GM23338 (cell line): ENCODE results near the gene BPTF. TPM values are rescaled to one million over a fixed set of nuclear protein-coding genes. Genes with fewer than 3 reads are reported as not detected.
A peak's percentile ranks its signal among the peaks of the same experiment; 100 is the strongest.

Source experiments
- ATAC-seq: fragments of 200-7000 bp; cut with Tn5 transposase; 3 replicates; pipeline ENCODE4 v1.9.1; 2020
- DNase-seq: peaks from one replicate; pipeline ENCODE4 v3.0.0-alpha.2; 2015; ENCODE audit warnings: low spot score
- H2AFZ ChIP-seq: fragments of 200-600 bp; sonication (generic); 2 replicates; pipeline ENCODE4 v1.8.0; 2016; ENCODE audit warnings: antibody characterized with exemption, mild to moderate bottlenecking, moderate library complexity
- H3F3A ChIP-seq: fragments of 200-600 bp; sonication (generic); replicated peaks from 2 replicates; pipeline ENCODE4 v1.8.0; 2017; ENCODE audit warnings: antibody characterized with exemption, mixed run types, low read depth
- H3K27ac ChIP-seq: fragments of 200-600 bp; sonication (generic); 2 replicates; pipeline ENCODE4 v1.6.1; 2016; ENCODE audit warnings: low read depth
- H3K27me3 ChIP-seq: fragments of 200-600 bp; sonication (generic); 2 replicates; pipeline ENCODE4 v1.8.0; 2016; ENCODE audit warnings: mild to moderate bottlenecking, mixed run types, moderate library complexity; ENCODE audit not compliant: insufficient read depth
- H3K36me3 ChIP-seq: fragments of 200-600 bp; sonication (generic); 2 replicates; pipeline ENCODE4 v1.8.0; 2016; ENCODE audit warnings: mild to moderate bottlenecking; ENCODE audit not compliant: insufficient read depth
- H3K4me1 ChIP-seq: fragments of 200-600 bp; sonication (generic); 2 replicates; pipeline ENCODE4 v1.8.0; 2016; ENCODE audit warnings: mild to moderate bottlenecking, moderate library complexity; ENCODE audit not compliant: insufficient read depth
- H3K4me2 ChIP-seq: fragments of 200-600 bp; sonication (generic); 2 replicates; pipeline ENCODE4 v1.7.1; 2017; ENCODE audit warnings: mixed run types
- H3K4me3 ChIP-seq: fragments of 200-600 bp; sonication (generic); 2 replicates; pipeline ENCODE4 v1.6.1; 2016; ENCODE audit warnings: mixed run types
- H3K79me2 ChIP-seq: fragments of 200-600 bp; sonication (generic); replicated peaks from 2 replicates; pipeline ENCODE4 v1.8.0; 2017; ENCODE audit warnings: mild to moderate bottlenecking; ENCODE audit not compliant: insufficient read depth
- H3K9me2 ChIP-seq: fragments of 200-600 bp; sonication (generic); 2 replicates; pipeline ENCODE4 v1.8.0; 2017; ENCODE audit not compliant: insufficient read depth
- H4K20me1 ChIP-seq: fragments of 200-600 bp; sonication (generic); replicated peaks from 2 replicates; pipeline ENCODE4 v1.8.0; 2017; ENCODE audit warnings: mild to moderate bottlenecking; ENCODE audit not compliant: insufficient read depth
- H3K27ac Mint-ChIP-seq: 2 replicates; pipeline ENCODE4 v1.8.0; 2020; ENCODE audit warnings: inconsistent platforms, mild to moderate bottlenecking, moderate library complexity, mixed read lengths
- H3K27me3 Mint-ChIP-seq: 3 replicates; pipeline ENCODE4 v1.8.0; 2022; ENCODE audit warnings: low read depth, mild to moderate bottlenecking, moderate library complexity, mixed read lengths, inconsistent platforms; ENCODE audit not compliant: insufficient read depth, poor library complexity
- H3K36me3 Mint-ChIP-seq: 3 replicates; pipeline ENCODE4 v1.8.0; 2021; ENCODE audit warnings: low read depth, mild to moderate bottlenecking, inconsistent platforms, moderate library complexity, mixed read lengths
- H3K4me1 Mint-ChIP-seq: 3 replicates; pipeline ENCODE4 v1.8.0; 2020; ENCODE audit warnings: mild to moderate bottlenecking, inconsistent platforms, mixed read lengths
- H3K4me3 Mint-ChIP-seq: 3 replicates; pipeline ENCODE4 v1.8.0; 2021; ENCODE audit warnings: moderate library complexity, mild to moderate bottlenecking, inconsistent platforms, mixed read lengths
- H3K9me3 Mint-ChIP-seq: 3 replicates; pipeline ENCODE4 v1.8.0; 2020; ENCODE audit warnings: moderate library complexity, mild to moderate bottlenecking, inconsistent platforms, mixed read lengths
- CREB1 ChIP-seq: fragments of 250-450 bp; sonication (Bioruptor Pico); IDR thresholded peaks from 2 replicates; pipeline ENCODE4 v1.5.0; 2020; ENCODE audit warnings: low read depth, mild to moderate bottlenecking, moderate library complexity
- ZNF114 ChIP-seq: fragments of 250-450 bp; sonication (Bioruptor Pico); IDR thresholded peaks from 2 replicates; pipeline ENCODE4 v1.5.0; 2020; ENCODE audit warnings: mild to moderate bottlenecking, moderate library complexity
- polyA plus RNA-seq: library from polyadenylated mRNA; unstranded; fragments of >200 nt; fragmentation: Nextera tagmentation; extraction: Ambion mirVana; gene quantifications from 2 replicates; pipeline ENCODE4 v1.2.1, GENCODE V29; 2016
- total RNA-seq: library from RNA; depleted of rRNA; stranded (reverse); fragments of >200 nt; shearing (Covaris generic); gene quantifications from 2 replicates; pipeline ENCODE4 v1.2.3, GENCODE V29; 2014
- TF ChIP-seq, protein P1 (sequence below): fragments of 250-450 bp; sonication (Bioruptor Pico); IDR thresholded peaks from 2 replicates; pipeline ENCODE4 v1.5.0; 2020; ENCODE audit warnings: mild to moderate bottlenecking, moderate library complexity

Gene BPTF
- total and polyA plus RNA-seq, 2 experiments from 2014 or later: 161 to 179 TPM

DNA sequence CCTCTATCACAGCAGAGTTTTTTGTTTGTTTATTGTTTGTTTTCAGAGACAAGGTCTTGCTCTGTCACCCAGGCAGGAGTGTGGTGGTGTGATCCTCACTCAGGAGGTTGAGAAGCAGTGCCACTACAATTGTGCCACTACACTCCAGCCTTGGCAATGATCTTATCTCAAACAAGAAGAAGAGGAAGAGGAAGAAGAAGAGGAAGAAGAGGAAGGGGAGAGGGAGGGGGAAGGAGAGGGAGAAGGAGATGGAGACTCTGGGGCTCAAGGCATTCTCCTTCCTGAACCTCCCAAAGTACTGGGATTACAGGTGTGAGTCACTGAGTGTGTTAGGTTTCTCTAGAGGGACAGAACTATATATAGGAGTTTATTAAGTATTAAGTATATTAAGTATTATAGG lies 188.1 kb downstream of the BPTF start:
- no peaks in the 10 kb centered on the region for H3K79me2 ChIP-seq
- TF ChIP-seq, protein P1, sequence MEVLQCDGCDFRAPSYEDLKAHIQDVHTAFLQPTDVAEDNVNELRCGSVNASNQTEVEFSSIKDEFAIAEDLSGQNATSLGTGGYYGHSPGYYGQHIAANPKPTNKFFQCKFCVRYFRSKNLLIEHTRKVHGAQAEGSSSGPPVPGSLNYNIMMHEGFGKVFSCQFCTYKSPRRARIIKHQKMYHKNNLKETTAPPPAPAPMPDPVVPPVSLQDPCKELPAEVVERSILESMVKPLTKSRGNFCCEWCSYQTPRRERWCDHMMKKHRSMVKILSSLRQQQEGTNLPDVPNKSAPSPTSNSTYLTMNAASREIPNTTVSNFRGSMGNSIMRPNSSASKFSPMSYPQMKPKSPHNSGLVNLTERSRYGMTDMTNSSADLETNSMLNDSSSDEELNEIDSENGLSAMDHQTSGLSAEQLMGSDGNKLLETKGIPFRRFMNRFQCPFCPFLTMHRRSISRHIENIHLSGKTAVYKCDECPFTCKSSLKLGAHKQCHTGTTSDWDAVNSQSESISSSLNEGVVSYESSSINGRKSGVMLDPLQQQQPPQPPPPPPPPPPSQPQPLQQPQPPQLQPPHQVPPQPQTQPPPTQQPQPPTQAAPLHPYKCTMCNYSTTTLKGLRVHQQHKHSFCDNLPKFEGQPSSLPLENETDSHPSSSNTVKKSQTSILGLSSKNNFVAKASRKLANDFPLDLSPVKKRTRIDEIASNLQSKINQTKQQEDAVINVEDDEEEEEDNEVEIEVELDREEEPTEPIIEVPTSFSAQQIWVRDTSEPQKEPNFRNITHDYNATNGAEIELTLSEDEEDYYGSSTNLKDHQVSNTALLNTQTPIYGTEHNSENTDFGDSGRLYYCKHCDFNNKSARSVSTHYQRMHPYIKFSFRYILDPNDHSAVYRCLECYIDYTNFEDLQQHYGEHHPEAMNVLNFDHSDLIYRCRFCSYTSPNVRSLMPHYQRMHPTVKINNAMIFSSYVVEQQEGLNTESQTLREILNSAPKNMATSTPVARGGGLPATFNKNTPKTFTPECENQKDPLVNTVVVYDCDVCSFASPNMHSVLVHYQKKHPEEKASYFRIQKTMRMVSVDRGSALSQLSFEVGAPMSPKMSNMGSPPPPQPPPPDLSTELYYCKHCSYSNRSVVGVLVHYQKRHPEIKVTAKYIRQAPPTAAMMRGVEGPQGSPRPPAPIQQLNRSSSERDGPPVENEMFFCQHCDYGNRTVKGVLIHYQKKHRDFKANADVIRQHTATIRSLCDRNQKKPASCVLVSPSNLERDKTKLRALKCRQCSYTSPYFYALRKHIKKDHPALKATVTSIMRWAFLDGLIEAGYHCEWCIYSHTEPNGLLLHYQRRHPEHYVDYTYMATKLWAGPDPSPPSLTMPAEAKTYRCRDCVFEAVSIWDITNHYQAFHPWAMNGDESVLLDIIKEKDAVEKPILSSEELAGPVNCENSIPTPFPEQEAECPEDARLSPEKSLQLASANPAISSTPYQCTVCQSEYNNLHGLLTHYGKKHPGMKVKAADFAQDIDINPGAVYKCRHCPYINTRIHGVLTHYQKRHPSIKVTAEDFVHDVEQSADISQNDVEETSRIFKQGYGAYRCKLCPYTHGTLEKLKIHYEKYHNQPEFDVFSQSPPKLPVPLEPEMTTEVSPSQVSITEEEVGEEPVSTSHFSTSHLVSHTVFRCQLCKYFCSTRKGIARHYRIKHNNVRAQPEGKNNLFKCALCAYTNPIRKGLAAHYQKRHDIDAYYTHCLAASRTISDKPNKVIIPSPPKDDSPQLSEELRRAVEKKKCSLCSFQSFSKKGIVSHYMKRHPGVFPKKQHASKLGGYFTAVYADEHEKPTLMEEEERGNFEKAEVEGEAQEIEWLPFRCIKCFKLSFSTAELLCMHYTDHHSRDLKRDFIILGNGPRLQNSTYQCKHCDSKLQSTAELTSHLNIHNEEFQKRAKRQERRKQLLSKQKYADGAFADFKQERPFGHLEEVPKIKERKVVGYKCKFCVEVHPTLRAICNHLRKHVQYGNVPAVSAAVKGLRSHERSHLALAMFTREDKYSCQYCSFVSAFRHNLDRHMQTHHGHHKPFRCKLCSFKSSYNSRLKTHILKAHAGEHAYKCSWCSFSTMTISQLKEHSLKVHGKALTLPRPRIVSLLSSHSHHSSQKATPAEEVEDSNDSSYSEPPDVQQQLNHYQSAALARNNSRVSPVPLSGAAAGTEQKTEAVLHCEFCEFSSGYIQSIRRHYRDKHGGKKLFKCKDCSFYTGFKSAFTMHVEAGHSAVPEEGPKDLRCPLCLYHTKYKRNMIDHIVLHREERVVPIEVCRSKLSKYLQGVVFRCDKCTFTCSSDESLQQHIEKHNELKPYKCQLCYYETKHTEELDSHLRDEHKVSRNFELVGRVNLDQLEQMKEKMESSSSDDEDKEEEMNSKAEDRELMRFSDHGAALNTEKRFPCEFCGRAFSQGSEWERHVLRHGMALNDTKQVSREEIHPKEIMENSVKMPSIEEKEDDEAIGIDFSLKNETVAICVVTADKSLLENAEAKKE (CRISPR knock-in tag): no peak

DNA sequence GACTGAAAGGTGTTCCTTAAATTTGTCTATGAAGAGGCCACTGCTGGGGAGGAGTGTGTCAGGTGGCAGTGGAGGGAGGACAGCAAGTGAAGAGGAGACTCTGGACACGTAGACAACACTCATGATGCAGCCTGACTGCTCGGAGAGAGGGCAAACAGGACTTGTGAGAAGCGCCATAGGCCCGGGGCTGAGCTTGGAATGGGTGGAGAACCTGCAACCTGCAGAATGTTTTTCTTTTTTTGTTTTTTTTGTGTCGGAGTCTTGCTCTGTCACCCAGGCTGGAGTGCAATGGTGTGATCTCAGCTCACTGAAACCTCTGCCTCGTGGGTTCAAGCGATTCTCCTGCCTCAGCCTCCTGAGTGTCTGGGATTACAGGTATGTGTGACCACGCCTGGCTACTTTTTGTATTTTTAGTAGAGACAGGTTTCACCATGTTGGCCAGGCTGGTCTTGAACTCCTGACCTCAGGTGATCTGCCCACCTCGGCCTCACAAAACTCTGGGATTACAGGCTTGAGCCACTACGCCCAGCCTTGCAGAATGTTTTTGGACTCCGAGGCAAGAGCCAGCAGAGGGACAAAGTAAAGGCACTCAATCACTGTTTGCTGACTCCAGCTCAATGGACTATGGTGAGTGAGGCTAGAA lies 189.9 kb downstream of the BPTF start:
- peaks cover 5% of the 10 kb centered on the region; the same call in 2 of the 3 replicates for H3K9me3 Mint-ChIP-seq
- no peaks in the 10 kb centered on the region; the same call in 2 of the 3 replicates for H3K36me3 Mint-ChIP-seq
- 0 out of 2 replicates have a peak, but pooled peaks cover 2% of the 10 kb centered on the region for H3F3A ChIP-seq
- H3K4me2 ChIP-seq: no peak overlapping the region
- H3K27me3 ChIP-seq: no peaks in the 10 kb centered on the region
- 0 out of 3 replicates have a peak, but pooled peaks cover 3% of the 10 kb centered on the region for H3K4me1 Mint-ChIP-seq
- no peak overlapping the region for H2AFZ ChIP-seq
- H3K27ac Mint-ChIP-seq: no peak overlapping the region
- H3K9me2 ChIP-seq: no peaks in the 10 kb centered on the region
- no peaks in the 10 kb centered on the region for H4K20me1 ChIP-seq
- H3K27ac ChIP-seq: 0 out of 2 replicates have a peak overlapping the region, but pooled peaks have one; percentile 9
- no peaks in the 10 kb centered on the region for H3K36me3 ChIP-seq
- DNase-seq: no peak
- H3K4me3 ChIP-seq: no peak overlapping the region
- no peak for ATAC-seq
- peaks cover 31% of the 10 kb centered on the region for H3K27me3 Mint-ChIP-seq
- no peaks in the 10 kb centered on the region for H3K79me2 ChIP-seq
- H3K4me3 Mint-ChIP-seq: no peak overlapping the region
- H3K4me1 ChIP-seq: no peaks in the 10 kb centered on the region
- TF ChIP-seq CREB1 (CRISPR knock-in tag) (no peak), ZNF114 (CRISPR knock-in tag) (no peak)
- TF ChIP-seq, protein P1 (CRISPR knock-in tag): no peak

More for the DNA sequence above, 188.1 kb downstream of the BPTF start:
- no peak for DNase-seq
- 0 out of 3 replicates have a peak, but pooled peaks cover 3% of the 10 kb centered on the region for H3K4me1 Mint-ChIP-seq
- H3K4me2 ChIP-seq: no peak overlapping the region
- H3K4me1 ChIP-seq: no peaks in the 10 kb centered on the region
- no peaks in the 10 kb centered on the region for H3K9me2 ChIP-seq
- no peaks in the 10 kb centered on the region; the same call in 2 of the 3 replicates for H3K36me3 Mint-ChIP-seq
- H3K4me3 Mint-ChIP-seq: no peak overlapping the region
- H3K27me3 Mint-ChIP-seq: peaks cover 18% of the 10 kb centered on the region
- H3K9me3 Mint-ChIP-seq: no peaks in the 10 kb centered on the region; the same call in 2 of the 3 replicates
- H4K20me1 ChIP-seq: no peaks in the 10 kb centered on the region
- no peaks in the 10 kb centered on the region for H3K27me3 ChIP-seq
- H3K4me3 ChIP-seq: no peak overlapping the region
- H3K27ac Mint-ChIP-seq: no peak overlapping the region
- no peaks in the 10 kb centered on the region for H3K36me3 ChIP-seq
- H2AFZ ChIP-seq: no peak overlapping the region
- no peak overlapping the region for H3K27ac ChIP-seq
- 0 out of 2 replicates have a peak, but pooled peaks cover 2% of the 10 kb centered on the region for H3F3A ChIP-seq
- ATAC-seq: no peak
